ENCODE results near the gene NDUFS4. TPM values are rescaled to one million over a fixed set of nuclear protein-coding genes. Genes with fewer than 3 reads are reported as not detected.
"Not testable (repeated sequence)": the region's sequence is repeated elsewhere in the genome, so short reads cannot be mapped to it uniquely, and the experiment has no call there.

Gene NDUFS4
- total RNA-seq, 1 donor from 2014 or later = 104 TPM

GRCh38 chr5:53571403-53571802 lies 11.0 kb downstream of the NDUFS4 start:
- DNase-seq (ENCODE audit: low read depth) = peak; percentile 17

DNA sequence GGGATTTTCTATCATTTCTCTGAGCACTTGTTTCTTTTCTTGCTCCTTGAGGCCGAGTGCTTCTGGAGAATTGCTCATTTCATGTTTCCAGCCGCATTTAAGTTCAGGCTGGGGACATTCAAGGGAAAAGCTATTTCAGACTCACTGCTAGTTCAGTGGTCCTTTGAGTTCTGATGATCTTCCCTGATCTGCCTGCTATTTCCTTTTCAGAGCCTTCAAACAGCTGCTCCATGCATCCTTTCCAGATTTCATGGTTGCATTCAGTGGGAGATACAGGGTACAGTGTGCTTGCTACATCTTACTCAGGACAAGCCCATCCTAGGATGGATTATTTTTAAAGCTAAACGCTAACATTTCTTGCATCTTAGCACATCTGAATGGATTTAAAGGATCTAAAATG lies 14.7 kb downstream of the NDUFS4 start:
- DNase-seq (ENCODE audit: low read depth) = no peak

- DNase-seq (ENCODE audit: low read depth) = no peak
Observed at GRCh38 chr5:53575831-53576230, 15.4 kb downstream of the NDUFS4 start.

DNA sequence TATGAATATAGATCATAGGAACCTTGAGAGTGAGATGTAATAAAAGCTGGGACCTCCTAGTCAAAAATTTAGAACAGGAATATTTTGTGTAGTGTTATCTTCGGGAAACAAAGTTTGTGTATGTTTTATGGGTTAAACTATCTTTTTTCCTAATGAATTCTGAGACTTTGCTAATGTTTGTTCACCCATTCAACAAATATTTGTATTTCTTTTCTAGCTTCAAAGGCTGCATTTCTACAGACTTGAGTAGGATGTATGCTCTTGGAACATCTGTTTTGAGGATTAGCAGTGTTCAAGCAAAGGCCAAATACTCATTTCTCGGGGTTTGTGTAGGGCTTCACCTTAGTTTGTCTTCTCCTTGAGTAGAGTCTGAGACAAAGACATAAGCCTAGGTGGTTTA lies 16.2 kb downstream of the NDUFS4 start:
- no peak for DNase-seq (ENCODE audit: low read depth)

GRCh38 chr5:53578854-53579253 lies 18.4 kb downstream of the NDUFS4 start:
- DNase-seq (ENCODE audit: low read depth) = peak; percentile 41

DNA sequence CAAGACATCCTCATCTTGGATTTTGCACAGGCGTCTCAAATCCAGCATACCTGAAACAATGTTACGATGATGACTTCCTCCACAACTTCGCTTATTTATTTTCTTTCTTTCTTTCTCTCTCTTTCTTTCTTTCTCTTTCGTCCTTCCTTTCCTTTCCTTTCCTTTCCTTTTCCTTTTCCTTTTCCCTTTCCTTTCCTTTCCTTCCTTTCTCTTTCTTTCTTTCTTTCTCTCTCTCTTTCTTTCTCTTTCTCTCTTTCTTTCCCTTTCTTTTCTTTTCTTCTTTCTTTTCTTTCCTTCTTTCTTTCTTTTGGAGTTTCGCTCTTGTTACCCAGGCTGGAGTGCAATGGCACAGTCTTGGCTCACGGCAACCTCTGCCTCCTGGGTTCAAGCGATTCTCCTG lies 20.1 kb downstream of the NDUFS4 start:
- DNase-seq (ENCODE audit: low read depth) = no peak

- no peak for DNase-seq (ENCODE audit: low read depth)
Observed at GRCh38 chr5:53582225-53582624, 21.8 kb downstream of the NDUFS4 start.

DNA sequence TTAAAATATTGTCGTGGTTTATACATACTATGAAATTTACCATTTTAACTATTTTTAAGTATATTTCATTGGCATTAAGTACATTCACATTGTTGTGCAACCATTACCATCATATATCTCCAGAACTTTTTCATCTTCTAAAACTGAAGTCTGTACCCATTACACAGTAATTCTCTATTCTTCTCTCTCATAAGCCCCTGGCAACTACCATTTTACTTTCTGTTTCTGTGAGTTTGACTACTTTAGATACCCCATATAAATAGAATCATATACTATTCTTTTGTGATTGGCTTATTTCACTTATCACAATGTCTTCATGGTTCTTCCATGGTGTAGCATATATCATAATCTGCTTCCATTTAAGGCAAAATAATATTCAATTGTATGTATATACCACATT lies 30.3 kb downstream of the NDUFS4 start:
- no peak for DNase-seq (ENCODE audit: low read depth)

DNA sequence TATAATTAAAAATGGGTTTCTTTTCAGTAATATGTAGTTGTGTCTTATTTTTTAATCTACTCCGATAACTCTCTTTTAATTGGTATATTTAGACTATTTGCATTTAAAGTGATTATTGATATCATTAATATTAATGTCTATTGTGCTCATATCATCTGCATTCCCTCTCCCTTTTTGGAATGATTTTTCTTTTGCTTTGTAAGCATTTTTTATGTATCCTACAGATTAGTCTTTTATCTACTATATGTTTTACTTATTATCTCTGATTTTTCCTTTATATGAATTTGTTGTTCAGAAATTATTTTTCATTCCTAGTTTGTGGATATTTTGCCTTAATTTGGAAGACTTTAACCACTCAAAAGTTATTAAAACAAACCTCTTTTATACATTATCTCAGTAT lies 34.0 kb downstream of the NDUFS4 start:
- no peak for DNase-seq (ENCODE audit: low read depth)

DNA sequence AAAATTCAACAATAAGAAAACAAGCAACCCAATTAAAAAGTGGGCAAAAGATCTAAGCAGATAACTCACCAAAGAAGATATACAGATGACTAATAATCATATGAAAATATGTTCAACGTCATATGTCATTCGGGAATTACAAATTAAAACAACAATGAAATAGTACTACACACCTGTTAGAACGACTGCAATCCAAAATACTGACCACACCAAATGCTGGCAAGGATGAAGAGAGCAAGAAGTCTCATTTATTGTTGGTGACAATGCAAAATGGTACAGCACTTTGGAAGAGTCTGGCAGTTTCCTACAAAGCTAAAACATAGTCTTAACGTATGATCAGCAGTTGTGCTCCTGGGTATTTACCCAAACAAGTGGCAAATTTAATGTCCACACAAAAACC lies 37.5 kb downstream of the NDUFS4 start:
- peak; percentile 33 for DNase-seq (ENCODE audit: low read depth)

DNA sequence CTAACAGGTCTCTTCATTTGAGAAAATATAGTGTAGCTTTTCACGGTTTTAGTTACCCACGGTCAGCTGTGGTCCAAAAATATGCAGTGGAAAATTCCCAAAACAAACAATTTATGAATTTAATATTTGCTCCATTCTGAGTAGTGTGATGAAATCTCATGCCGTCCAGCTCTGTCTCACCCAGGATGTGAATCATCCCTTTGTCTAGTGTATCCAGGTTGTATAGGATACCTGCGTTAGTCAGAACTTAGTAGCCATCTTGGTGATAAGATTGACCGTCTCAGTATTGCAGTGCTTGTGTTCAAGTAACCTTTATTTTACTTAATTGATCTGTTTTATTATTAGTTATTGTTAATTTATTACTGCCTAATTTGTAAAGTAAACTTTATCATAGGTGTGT lies 41.1 kb downstream of the NDUFS4 start:
- DNase-seq (ENCODE audit: low read depth) = peak; percentile 44

DNA sequence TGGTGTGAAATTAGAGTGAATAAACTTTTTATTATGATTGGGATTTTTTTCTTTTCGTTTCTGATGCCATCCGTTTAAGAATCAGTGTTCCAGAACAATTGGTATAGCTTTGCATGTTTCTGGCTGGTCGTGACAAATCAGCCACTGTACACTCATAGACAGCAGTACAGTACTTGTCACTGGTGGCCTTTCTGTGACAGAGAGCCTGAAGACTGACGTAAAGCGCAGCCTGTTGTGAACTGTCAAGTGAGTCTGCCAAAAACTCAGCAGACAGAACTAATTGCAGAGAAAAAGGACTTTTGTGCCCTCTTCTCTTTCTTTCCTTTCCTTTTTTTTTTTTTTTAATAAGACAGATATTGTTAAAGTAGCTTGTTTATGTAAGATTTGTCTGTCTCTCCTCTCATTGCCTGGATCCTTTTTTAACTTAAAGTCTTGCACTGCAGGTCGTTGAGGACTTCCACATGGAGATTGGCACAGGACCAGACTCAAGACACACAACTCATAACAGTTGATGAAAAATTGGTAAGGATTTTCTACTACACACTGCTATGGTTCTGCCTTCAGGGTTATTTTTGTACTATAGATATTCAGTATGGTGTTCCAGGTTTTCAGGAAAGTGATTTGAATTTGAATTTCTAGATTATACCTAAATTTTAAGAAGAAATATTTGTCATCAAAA lies 42.7 kb downstream of the NDUFS4 start:
- DNase-seq (ENCODE audit: low read depth) = no peak

- DNase-seq (ENCODE audit: low read depth) = no peak
Observed at GRCh38 chr5:53604309-53604708, 43.9 kb downstream of the NDUFS4 start.

- DNase-seq (ENCODE audit: low read depth) = peak; percentile 51
Observed at GRCh38 chr5:53607886-53608285, 47.4 kb downstream of the NDUFS4 start.

GRCh38 chr5:53608897-53609296 lies 48.5 kb downstream of the NDUFS4 start:
- not testable (repeated sequence) for DNase-seq (ENCODE audit: low read depth)

GRCh38 chr5:53613061-53613460 lies 52.6 kb downstream of the NDUFS4 start:
- no peak for DNase-seq (ENCODE audit: low read depth)

GRCh38 chr5:53613536-53613935 lies 53.1 kb downstream of the NDUFS4 start:
- DNase-seq (ENCODE audit: low read depth) = no peak

- DNase-seq (ENCODE audit: low read depth) = no peak
Observed at GRCh38 chr5:53614376-53614885, 54.0 kb downstream of the NDUFS4 start.

GRCh38 chr5:53616939-53617549 lies 56.6 kb downstream of the NDUFS4 start:
- DNase-seq (ENCODE audit: low read depth) = peak; percentile 46

DNA sequence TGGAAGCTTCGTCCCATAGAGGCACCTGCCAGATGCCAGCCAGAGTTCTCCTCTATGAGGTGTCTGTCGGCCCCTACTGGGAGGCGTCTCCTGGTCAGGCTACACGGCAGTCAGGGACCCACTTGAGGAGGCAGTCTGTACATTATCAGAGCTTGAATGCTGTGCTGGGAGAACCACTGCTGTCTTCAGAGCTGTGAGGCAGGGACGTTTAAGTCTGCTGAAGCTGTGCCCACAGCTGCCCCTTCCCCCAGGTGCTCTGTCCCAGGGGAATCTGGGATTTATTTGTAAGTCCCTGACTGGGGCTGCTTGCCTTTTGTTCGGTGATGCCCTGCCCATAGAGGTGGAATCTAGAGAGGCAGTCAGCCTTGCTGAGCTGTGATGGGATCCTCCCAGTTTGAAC lies 70.8 kb downstream of the NDUFS4 start:
- DNase-seq (ENCODE audit: low read depth) = no peak

DNA sequence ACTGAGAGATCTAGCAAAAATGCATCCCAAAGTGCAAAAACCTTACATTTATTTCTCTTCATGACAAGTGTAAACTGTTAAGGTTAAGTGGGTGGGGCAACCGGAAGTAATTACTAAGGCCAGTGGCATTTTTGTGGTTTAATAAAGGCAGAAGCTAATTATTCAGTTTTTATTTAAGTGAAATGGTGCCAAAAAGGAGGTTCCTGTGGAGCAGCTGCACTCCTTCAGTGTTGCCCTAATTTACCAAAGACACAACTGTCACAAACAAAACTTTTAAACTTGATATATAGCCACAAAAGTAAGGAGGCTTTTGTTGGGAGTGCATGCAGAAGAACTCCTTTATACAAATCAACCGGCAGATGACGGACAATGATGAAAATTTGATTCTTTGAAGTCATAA lies 81.6 kb downstream of the NDUFS4 start:
- peak; percentile 50 for DNase-seq (ENCODE audit: low read depth)

GRCh38 chr5:53643445-53643844 lies 83.0 kb downstream of the NDUFS4 start:
- peak; percentile 2 for DNase-seq (ENCODE audit: low read depth)

GRCh38 chr5:53645078-53645477 lies 84.6 kb downstream of the NDUFS4 start:
- DNase-seq (ENCODE audit: low read depth) = no peak

All from myocyte (in vitro differentiated cells).